Astrocyte of the cerebellum (primary cell): ENCODE results near the gene NMUR1.

Source experiments
- DNase-seq: peaks from one replicate; pipeline ENCODE4 v3.0.0-alpha.2; 2011; ENCODE audit warnings: low read depth
- H3K4me3 ChIP-seq: 2 replicates; pipeline ENCODE4 v1.5.1; 2011; ENCODE audit warnings: mild to moderate bottlenecking, low read depth, low read length, moderate library complexity
- in situ Hi-C: cut with HindIII; loops from 2 replicates; pipeline ENCODE4 v1.10.0; 2017; ENCODE audit warnings: low sequenced_read_pairs
- TF ChIP-seq, protein P1 (sequence below): IDR thresholded peaks from 2 replicates; pipeline ENCODE4 v1.5.1; 2012; ENCODE audit warnings: low read length, low read depth, moderate library complexity, mild to moderate bottlenecking; ENCODE audit errors: missing control alignments

Gene NMUR1

DNA sequence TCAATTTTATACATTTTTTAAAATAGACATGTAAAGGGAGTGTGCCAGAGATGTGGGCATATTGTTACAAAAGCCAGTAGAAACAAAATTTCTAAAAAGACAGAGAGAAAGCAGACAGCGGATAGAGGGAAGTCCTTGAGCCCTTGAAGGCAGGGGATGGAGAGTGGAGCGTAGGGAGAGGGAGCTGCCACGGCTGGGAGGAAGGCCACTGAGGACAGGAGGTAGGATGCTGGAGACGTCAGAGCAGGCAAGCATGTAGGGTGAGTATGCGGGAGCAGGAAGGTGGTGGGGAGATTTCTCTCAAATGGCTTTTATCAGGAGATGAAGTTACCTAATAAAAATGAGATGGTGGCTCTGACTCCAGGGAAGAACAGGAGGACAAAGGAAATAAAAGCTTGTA is 41.9 kb downstream of the NMUR1 start:
- H3K4me3 ChIP-seq, result no peak overlapping the region
- no peak for DNase-seq
- TF ChIP-seq, protein P1, sequence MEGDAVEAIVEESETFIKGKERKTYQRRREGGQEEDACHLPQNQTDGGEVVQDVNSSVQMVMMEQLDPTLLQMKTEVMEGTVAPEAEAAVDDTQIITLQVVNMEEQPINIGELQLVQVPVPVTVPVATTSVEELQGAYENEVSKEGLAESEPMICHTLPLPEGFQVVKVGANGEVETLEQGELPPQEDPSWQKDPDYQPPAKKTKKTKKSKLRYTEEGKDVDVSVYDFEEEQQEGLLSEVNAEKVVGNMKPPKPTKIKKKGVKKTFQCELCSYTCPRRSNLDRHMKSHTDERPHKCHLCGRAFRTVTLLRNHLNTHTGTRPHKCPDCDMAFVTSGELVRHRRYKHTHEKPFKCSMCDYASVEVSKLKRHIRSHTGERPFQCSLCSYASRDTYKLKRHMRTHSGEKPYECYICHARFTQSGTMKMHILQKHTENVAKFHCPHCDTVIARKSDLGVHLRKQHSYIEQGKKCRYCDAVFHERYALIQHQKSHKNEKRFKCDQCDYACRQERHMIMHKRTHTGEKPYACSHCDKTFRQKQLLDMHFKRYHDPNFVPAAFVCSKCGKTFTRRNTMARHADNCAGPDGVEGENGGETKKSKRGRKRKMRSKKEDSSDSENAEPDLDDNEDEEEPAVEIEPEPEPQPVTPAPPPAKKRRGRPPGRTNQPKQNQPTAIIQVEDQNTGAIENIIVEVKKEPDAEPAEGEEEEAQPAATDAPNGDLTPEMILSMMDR, result no peak
- in situ Hi-C loops, result no loop called here

DNA sequence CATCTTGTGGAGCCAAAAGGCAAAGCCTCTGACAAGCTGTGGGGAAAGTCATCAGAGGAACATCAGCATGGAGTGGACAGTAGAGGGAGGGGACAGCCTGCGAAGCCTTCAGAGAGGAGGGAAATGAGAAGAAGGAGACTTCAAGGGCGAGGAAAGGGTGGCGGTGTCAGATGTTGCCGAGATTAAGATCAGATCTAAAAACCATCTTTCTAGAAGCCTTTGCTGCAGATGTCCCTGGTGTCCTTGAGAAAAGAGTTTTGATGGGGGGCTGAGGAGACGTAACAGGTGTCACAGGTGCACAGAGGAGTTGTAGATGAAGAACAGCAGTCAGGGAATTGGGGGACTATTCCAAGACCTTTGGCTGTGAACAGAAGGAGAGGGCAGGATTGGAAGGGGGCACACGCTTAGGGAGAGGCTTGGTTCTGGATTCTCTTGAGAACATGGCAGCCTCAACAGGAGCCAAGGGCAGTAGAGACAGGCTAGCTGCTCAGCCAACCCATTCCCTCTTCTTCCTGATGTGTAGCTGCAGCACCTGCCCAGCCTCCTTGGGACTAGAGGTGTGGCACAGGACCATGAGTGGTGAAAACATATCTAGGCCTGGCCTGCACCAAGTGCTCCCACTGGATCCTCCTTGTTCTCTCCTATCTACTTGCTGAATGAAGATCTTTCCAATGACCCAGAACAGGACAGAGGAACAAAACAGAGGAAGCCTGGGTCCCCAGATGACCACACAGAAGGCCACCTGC is 43.2 kb downstream of the NMUR1 start:
- in situ Hi-C loops, result no loop called here
- TF ChIP-seq, protein P1, result no peak
- no peak for DNase-seq
- H3K4me3 ChIP-seq, result no peak overlapping the region

DNA sequence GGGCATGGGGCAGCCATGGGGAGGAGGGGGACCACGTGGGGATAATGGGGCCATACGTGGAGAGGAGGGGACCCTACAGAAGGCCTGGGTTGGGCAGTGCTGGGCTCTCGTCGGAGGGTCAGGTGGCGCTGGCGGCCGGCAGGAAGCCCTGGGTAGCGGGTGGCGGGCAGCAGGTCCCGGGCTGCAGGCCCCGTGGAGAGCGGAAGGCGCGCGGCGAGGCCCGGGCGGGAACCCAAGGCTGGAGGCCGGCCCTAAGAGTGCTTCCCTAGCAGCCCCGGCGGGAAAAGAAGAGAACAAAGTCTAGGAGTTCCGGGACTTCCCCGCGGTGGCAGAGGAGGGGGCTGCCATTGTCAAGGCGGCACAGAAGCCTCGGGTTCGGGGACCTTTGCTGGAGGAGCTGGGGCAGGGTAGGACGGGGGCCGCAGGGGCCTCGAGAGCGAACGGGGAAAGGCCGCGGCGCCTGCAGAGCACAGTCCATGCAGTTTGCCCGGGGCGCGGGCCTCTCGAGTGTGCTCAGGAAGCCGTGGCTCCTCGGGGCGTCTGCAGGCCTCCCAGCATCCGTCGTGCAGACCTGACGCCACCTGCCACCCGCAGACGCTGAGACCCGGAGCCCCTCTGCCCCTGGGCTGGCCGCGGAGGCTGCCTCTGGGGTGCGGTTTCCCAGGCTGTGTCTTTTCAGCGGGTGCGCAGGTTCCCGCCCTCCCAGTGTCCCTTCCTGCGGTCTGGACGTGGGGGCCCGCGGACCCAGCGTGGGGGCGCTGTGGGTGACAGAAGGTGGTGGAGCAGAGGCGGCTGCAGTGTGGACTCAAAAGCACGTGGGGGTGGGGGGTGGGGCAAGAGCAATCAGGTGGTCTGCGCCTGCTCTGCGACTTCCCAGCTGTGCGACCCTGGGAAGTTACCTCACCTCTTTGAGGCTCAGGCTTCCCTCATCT is 46.6 kb downstream of the NMUR1 start:
- in situ Hi-C loops, result no loop called here
- DNase-seq, result no peak
- no peak overlapping the region for H3K4me3 ChIP-seq
- TF ChIP-seq, protein P1, result no peak

DNA sequence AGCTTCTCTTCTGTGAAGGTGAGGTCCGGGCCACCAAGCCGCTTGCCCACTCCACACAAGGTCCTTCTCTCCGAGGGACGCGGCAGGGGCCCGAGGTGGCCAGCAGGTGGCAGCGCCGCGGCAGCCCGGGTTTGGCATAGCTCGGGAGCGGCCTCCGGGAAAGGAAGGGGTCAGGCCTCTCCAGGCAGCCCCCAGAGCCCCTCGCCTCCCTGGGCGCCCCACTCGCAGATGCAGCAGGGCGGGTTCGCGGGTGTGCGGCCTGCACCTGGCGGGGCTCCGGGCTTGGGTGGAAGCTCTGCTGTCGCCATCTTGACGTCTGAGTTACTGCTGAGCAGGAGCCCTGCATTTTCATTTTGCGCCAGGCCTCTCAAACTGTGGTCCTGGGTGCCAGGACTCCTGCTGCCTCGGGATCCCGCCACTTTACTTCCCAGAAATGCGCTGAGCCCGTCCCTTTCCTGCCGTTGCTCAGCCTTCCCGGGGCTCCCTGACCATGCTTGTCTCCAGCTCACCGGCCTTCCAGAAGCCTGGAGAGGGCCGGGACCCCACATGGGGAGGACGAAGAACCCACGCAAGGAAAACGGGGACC is 47.3 kb downstream of the NMUR1 start:
- TF ChIP-seq, protein P1, result peak; percentile 79
- DNase-seq, result no peak
- in situ Hi-C loops, result no loop called here
- no peak overlapping the region for H3K4me3 ChIP-seq

DNA sequence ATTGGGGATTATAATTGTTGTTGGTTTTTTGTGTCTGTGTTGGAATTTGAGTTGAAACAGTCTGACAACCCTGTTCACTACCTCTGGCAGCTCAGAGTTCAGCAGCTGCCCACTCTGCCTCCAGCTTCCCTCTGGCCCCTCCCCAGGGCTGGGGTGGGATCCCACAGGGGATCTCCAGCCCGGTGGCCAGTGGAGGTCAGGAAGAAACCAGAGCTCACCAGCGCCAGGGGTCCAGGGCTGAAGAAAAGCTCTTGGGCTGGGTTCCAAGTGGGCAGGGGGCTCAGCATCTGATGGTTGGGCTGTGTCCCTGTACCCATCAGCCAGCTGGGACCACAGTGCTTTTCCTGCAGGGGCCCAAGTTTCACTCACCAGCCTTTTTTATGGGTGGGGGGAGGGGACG is 49.5 kb downstream of the NMUR1 start:
- no peak overlapping the region for H3K4me3 ChIP-seq
- TF ChIP-seq, protein P1, result no peak
- DNase-seq, result no peak
- in situ Hi-C loops, result no loop called here

DNA sequence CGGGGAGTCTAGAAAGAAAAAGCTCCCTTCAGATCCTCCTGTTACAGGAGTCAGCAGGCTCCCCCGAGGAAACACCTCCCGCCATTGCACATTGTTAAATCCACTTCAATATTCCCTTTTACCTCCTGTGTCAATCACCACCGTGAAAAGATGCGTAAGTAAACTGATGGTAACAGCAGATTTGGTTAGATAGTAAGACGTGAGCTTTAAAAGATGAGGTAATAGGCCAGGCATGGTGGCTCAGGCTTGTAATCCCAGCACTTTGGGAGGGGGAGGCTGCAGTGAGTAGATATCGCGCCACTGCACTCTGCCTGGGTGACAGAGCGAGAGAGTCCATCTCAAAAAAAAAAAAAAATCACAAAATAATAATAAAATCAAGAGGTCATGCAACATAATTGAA is 50.8 kb downstream of the NMUR1 start:
- no peak for DNase-seq
- no peak overlapping the region for H3K4me3 ChIP-seq
- TF ChIP-seq, protein P1, result no peak
- in situ Hi-C loops, result no loop called here
